OCI-LY1 (cell line): ENCODE data around the gene PTPN6.
A peak's percentile ranks its signal among the peaks of the same experiment; 100 is the strongest.

Source experiments
- H2AFZ ChIP-seq: fragments of 200-600 bp; sonication (generic), shearing (Covaris generic); 2 replicates; pipeline ENCODE4 v1.6.0; 2014; ENCODE audit warnings: antibody characterized with exemption, mild to moderate bottlenecking, low read length
- H3F3A ChIP-seq: fragments of 200-600 bp; sonication (generic), shearing (Covaris generic); 2 replicates; pipeline ENCODE4 v1.6.0; 2014; ENCODE audit warnings: mild to moderate bottlenecking, antibody characterized with exemption, low read length, moderate library complexity; ENCODE audit not compliant: insufficient read depth
- H3K27ac ChIP-seq: fragments of 200-600 bp; sonication (generic); 2 replicates; pipeline ENCODE4 v1.5.1; 2014; ENCODE audit warnings: low read length, mixed run types, mild to moderate bottlenecking, low read depth; ENCODE audit not compliant: poor library complexity, severe bottlenecking
- H3K27me3 ChIP-seq: fragments of 200-600 bp; sonication (generic); 2 replicates; pipeline ENCODE4 v1.6.0; 2014; ENCODE audit warnings: antibody characterized with exemption, mild to moderate bottlenecking, low read length, moderate library complexity; ENCODE audit not compliant: insufficient read depth
- H3K36me3 ChIP-seq: fragments of 200-600 bp; sonication (generic); 2 replicates; pipeline ENCODE4 v1.6.1; 2014; ENCODE audit warnings: mild to moderate bottlenecking, antibody characterized with exemption, low read length, moderate library complexity, mixed read lengths; ENCODE audit not compliant: insufficient read depth
- H3K4me1 ChIP-seq: fragments of 200-600 bp; sonication (generic); 2 replicates; pipeline ENCODE4 v1.5.1; 2014; ENCODE audit warnings: mild to moderate bottlenecking, low read length, moderate library complexity; ENCODE audit not compliant: insufficient read depth, severe bottlenecking
- H3K4me2 ChIP-seq: fragments of 200-600 bp; sonication (generic), shearing (Covaris generic); 2 replicates; pipeline ENCODE4 v1.6.1; 2014; ENCODE audit warnings: low read length
- H3K4me3 ChIP-seq: fragments of 200-600 bp; sonication (generic); 2 replicates; pipeline ENCODE4 v1.5.1; 2014; ENCODE audit warnings: low read length, low read depth, mild to moderate bottlenecking, mixed read lengths; ENCODE audit not compliant: poor library complexity, severe bottlenecking
- H3K79me2 ChIP-seq: fragments of 200-600 bp; shearing (Covaris generic); 2 replicates; pipeline ENCODE4 v1.6.1; 2016; ENCODE audit warnings: mixed run types, low read length, mixed read lengths; ENCODE audit not compliant: insufficient read depth
- H3K9ac ChIP-seq: fragments of 200-600 bp; sonication (generic), shearing (Covaris generic); 2 replicates; pipeline ENCODE4 v1.6.1; 2014; ENCODE audit warnings: mild to moderate bottlenecking, low read length, mixed read lengths
- H3K9me2 ChIP-seq: fragments of 200-600 bp; sonication (generic), shearing (Covaris generic); 2 replicates; pipeline ENCODE4 v1.6.1; 2014; ENCODE audit warnings: low read depth, mild to moderate bottlenecking, low read length, mixed read lengths
- H3K9me3 ChIP-seq: fragments of 200-600 bp; shearing (Covaris generic); 2 replicates; pipeline ENCODE4 v1.6.1; 2014; ENCODE audit warnings: low read length, mixed read lengths
- H4K20me1 ChIP-seq: fragments of 200-600 bp; sonication (generic), shearing (Covaris generic); 2 replicates; pipeline ENCODE4 v1.6.0; 2016; ENCODE audit warnings: mild to moderate bottlenecking, low read length; ENCODE audit not compliant: insufficient read depth
- EZH2 ChIP-seq: fragments of 200-600 bp; sonication (generic), shearing (Covaris generic); IDR thresholded peaks from 2 replicates; pipeline ENCODE4 v1.8.0; 2017; ENCODE audit warnings: borderline replicate concordance, mixed run types, mild to moderate bottlenecking, antibody characterized with exemption, low read length, moderate library complexity, mixed read lengths
- TF ChIP-seq, protein P1 (sequence below): fragments of 200-600 bp; sonication (generic), shearing (Covaris generic); IDR thresholded peaks from 2 replicates; pipeline ENCODE4 v1.5.1; 2017; ENCODE audit warnings: mild to moderate bottlenecking, antibody characterized with exemption, low read length, moderate library complexity, mixed read lengths

Gene PTPN6

DNA sequence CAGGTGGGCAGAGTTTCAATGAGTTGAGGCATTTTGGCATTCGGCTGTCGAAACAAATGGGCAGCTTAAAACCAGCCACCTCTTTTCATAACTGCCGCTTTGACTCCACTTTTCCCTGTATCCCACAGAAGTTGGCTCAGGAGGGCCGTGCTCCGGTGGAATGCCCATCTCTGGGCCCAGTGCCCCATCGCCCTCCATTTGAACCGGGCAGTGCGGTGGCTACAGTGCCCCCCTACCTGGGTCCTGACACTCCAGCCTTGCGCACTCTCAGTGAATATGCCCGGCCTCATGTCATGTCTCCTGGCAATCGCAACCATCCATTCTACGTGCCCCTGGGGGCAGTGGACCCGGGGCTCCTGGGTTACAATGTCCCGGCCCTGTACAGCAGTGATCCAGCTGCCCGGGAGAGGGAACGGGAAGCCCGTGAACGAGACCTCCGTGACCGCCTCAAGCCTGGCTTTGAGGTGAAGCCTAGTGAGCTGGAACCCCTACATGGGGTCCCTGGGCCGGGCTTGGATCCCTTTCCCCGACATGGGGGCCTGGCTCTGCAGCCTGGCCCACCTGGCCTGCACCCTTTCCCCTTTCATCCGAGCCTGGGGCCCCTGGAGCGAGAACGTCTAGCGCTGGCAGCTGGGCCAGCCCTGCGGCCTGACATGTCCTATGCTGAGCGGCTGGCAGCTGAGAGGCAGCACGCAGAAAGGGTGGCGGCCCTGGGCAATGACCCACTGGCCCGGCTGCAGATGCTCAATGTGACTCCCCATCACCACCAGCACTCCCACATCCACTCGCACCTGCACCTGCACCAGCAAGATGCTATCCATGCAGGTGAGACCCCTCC, 12.6 kb upstream of the PTPN6 start:
- H3K4me2 ChIP-seq, result peak overlapping the region; percentile 60
- no peaks in the 10 kb centered on the region for H3F3A ChIP-seq

DNA sequence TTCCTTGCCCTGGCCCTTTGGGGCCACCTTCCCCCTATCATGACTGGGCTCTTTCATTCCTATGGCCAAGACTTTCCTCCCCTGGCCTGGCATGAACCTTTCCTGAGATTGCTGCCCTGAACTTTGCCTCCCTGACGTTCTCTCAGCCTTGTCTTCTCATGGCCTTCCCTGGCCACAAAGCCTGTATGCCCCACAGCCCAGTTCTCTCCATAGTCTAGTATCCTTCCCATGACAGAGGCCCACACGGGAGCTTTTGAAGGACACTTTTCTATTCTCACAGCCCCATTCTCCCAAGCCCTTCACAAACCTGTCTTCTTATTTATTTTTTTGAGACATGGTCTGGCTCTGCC, 12.0 kb upstream of the PTPN6 start:
- H3F3A ChIP-seq, result no peaks in the 10 kb centered on the region
- no peak overlapping the region; the same call in 1 of the 2 replicates for H3K9ac ChIP-seq
- H3K9me3 ChIP-seq, result no peaks in the 10 kb centered on the region
- H3K4me1 ChIP-seq, result peaks cover 37% of the 10 kb centered on the region
- H3K4me3 ChIP-seq, result no peak overlapping the region
- no peaks in the 10 kb centered on the region for H3K79me2 ChIP-seq
- H3K27me3 ChIP-seq, result no peaks in the 10 kb centered on the region
- H3K27ac ChIP-seq, result no peak overlapping the region
- H3K4me2 ChIP-seq, result no peak overlapping the region
- H2AFZ ChIP-seq, result no peak overlapping the region
- TF ChIP-seq EZH2, result no peak
- TF ChIP-seq, protein P1, sequence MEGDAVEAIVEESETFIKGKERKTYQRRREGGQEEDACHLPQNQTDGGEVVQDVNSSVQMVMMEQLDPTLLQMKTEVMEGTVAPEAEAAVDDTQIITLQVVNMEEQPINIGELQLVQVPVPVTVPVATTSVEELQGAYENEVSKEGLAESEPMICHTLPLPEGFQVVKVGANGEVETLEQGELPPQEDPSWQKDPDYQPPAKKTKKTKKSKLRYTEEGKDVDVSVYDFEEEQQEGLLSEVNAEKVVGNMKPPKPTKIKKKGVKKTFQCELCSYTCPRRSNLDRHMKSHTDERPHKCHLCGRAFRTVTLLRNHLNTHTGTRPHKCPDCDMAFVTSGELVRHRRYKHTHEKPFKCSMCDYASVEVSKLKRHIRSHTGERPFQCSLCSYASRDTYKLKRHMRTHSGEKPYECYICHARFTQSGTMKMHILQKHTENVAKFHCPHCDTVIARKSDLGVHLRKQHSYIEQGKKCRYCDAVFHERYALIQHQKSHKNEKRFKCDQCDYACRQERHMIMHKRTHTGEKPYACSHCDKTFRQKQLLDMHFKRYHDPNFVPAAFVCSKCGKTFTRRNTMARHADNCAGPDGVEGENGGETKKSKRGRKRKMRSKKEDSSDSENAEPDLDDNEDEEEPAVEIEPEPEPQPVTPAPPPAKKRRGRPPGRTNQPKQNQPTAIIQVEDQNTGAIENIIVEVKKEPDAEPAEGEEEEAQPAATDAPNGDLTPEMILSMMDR, result no peak
- H3K9me2 ChIP-seq, result no peaks in the 10 kb centered on the region
- no peaks in the 10 kb centered on the region for H3K36me3 ChIP-seq
- H4K20me1 ChIP-seq, result no peaks in the 10 kb centered on the region

More for the DNA sequence above, 12.6 kb upstream of the PTPN6 start:
- Histone ChIP-seq H3K9ac (peak overlapping the region; percentile 60), H2AFZ (peak overlapping the region; percentile 3; the same call in 1 of the 2 replicates), H3K27me3 (no peaks in the 10 kb centered on the region), H3K4me1 (peaks cover 31% of the 10 kb centered on the region), H3K9me3 (no peaks in the 10 kb centered on the region), H3K36me3 (peaks cover under 1% of the 10 kb centered on the region; the same call in 1 of the 2 replicates), H3K9me2 (no peaks in the 10 kb centered on the region), H4K20me1 (no peaks in the 10 kb centered on the region), H3K79me2 (no peaks in the 10 kb centered on the region), H3K4me3 (peak overlapping the region; percentile 73), H3K27ac (peak overlapping the region; percentile 1)
- TF ChIP-seq, protein P1, result no peak
- TF ChIP-seq EZH2, result no peak

DNA sequence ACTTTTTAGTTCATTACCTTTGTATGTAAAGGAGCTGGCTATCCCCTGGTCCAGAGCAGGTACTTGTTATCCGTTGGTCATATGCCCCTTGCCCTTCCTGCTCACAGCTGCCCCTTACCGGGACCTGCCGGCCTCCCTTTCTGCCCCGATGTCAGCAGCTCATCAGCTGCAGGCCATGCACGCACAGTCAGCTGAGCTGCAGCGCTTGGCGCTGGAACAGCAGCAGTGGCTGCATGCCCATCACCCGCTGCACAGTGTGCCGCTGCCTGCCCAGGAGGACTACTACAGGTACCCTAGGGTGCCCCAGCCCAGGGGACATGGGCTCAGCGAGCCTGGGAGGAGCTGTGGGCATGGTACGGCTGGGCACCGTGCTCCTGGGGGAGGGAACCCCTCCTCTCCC, 9.9 kb upstream of the PTPN6 start:
- no peak overlapping the region for H3K27ac ChIP-seq
- H3K4me3 ChIP-seq, result no peak overlapping the region
- no peaks in the 10 kb centered on the region for H3K36me3 ChIP-seq
- no peak overlapping the region for H3K4me2 ChIP-seq
- no peaks in the 10 kb centered on the region for H3K79me2 ChIP-seq
- H3K9me2 ChIP-seq, result no peaks in the 10 kb centered on the region
- H3K27me3 ChIP-seq, result no peaks in the 10 kb centered on the region
- no peak overlapping the region for H2AFZ ChIP-seq
- peaks cover 52% of the 10 kb centered on the region for H3K4me1 ChIP-seq
- no peaks in the 10 kb centered on the region for H3K9me3 ChIP-seq
- H3F3A ChIP-seq, result no peaks in the 10 kb centered on the region
- no peak overlapping the region for H3K9ac ChIP-seq
- no peak for TF ChIP-seq EZH2
- TF ChIP-seq, protein P1, result no peak
- H4K20me1 ChIP-seq, result no peaks in the 10 kb centered on the region
